Measurements from ENCODE around the gene ZNF445. TPM values are rescaled to one million over a fixed set of nuclear protein-coding genes. Genes with fewer than 3 reads are reported as not detected.

ZNF445 gene
- total and polyA plus RNA-seq, 9 of the 15 experiments (the other 6 are each of a cell fraction or from before 2014, with no cell fraction given): 1.2 to 26.9 (median 10.6) TPM

- TF ChIP-seq SIX5 (IDR thresholded peaks at IDR 0.05; ENCODE audit: borderline replicate concordance in 1 of 2, insufficient read depth in 1 of 2, low read depth in 1 of 2, low read length in 2 of 2) (no peak), KLF13 (tag; IDR thresholded peaks at IDR 0.05; ENCODE audit: borderline replicate concordance, low read depth) (peak; percentile 84), KAT7 (CRISPR knock-in tag; IDR thresholded peaks at IDR 0.05; ENCODE audit: borderline replicate concordance) (no peak), ETV1 (tag; conservative IDR thresholded peaks at IDR 0.05; ENCODE audit: low read depth) (no peak; the same call in 1 of the 2 replicates), ZNF699 (CRISPR knock-in tag; IDR thresholded peaks at IDR 0.05; ENCODE audit: insufficient replicate concordance) (peak; percentile 26), ILF3 (IDR thresholded peaks at IDR 0.05; ENCODE audit: borderline replicate concordance) (no peak), SAFB2 (IDR thresholded peaks at IDR 0.05; ENCODE audit: borderline replicate concordance, low read depth, low read length, severe bottlenecking) (no peak), ZNF583 (CRISPR knock-in tag; IDR thresholded peaks at IDR 0.05) (peak; percentile 92), ZNF407 (IDR thresholded peaks at IDR 0.05; ENCODE audit: low read depth) (no peak)
- TF ChIP-seq, protein P1, sequence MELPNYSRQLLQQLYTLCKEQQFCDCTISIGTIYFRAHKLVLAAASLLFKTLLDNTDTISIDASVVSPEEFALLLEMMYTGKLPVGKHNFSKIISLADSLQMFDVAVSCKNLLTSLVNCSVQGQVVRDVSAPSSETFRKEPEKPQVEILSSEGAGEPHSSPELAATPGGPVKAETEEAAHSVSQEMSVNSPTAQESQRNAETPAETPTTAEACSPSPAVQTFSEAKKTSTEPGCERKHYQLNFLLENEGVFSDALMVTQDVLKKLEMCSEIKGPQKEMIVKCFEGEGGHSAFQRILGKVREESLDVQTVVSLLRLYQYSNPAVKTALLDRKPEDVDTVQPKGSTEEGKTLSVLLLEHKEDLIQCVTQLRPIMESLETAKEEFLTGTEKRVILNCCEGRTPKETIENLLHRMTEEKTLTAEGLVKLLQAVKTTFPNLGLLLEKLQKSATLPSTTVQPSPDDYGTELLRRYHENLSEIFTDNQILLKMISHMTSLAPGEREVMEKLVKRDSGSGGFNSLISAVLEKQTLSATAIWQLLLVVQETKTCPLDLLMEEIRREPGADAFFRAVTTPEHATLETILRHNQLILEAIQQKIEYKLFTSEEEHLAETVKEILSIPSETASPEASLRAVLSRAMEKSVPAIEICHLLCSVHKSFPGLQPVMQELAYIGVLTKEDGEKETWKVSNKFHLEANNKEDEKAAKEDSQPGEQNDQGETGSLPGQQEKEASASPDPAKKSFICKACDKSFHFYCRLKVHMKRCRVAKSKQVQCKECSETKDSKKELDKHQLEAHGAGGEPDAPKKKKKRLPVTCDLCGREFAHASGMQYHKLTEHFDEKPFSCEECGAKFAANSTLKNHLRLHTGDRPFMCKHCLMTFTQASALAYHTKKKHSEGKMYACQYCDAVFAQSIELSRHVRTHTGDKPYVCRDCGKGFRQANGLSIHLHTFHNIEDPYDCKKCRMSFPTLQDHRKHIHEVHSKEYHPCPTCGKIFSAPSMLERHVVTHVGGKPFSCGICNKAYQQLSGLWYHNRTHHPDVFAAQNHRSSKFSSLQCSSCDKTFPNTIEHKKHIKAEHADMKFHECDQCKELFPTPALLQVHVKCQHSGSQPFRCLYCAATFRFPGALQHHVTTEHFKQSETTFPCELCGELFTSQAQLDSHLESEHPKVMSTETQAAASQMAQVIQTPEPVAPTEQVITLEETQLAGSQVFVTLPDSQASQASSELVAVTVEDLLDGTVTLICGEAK (IDR thresholded peaks at IDR 0.05): no peak
- TF ChIP-seq, protein P1 (CRISPR knock-in tag; IDR thresholded peaks at IDR 0.05): no peak
Observed at GRCh38 chr3:44437800-44438199, 39.7 kb downstream of the ZNF445 start (continued).

Measured in K562 (cell line).